ENCODE measurements around the gene KRT13.
A peak's percentile ranks its signal among the peaks of the same experiment; 100 is the strongest.

Gene KRT13

GRCh38 chr17:41531993-41532392 lies 26.6 kb upstream of the KRT13 start:
- H3K27ac ChIP-seq, result no peak overlapping the region
- no peak for TF ChIP-seq ZFX (IDR thresholded peaks at IDR 0.05; ENCODE audit: borderline replicate concordance)
- TF ChIP-seq, protein P1, sequence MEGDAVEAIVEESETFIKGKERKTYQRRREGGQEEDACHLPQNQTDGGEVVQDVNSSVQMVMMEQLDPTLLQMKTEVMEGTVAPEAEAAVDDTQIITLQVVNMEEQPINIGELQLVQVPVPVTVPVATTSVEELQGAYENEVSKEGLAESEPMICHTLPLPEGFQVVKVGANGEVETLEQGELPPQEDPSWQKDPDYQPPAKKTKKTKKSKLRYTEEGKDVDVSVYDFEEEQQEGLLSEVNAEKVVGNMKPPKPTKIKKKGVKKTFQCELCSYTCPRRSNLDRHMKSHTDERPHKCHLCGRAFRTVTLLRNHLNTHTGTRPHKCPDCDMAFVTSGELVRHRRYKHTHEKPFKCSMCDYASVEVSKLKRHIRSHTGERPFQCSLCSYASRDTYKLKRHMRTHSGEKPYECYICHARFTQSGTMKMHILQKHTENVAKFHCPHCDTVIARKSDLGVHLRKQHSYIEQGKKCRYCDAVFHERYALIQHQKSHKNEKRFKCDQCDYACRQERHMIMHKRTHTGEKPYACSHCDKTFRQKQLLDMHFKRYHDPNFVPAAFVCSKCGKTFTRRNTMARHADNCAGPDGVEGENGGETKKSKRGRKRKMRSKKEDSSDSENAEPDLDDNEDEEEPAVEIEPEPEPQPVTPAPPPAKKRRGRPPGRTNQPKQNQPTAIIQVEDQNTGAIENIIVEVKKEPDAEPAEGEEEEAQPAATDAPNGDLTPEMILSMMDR (IDR thresholded peaks at IDR 0.05), result no peak

GRCh38 chr17:41530062-41531048 lies 24.9 kb upstream of the KRT13 start:
- no peak for TF ChIP-seq ZFX (IDR thresholded peaks at IDR 0.05; ENCODE audit: borderline replicate concordance)
- TF ChIP-seq, protein P1 (IDR thresholded peaks at IDR 0.05), result no peak
- H3K27ac ChIP-seq, result peak overlapping the region; percentile 87

- TF ChIP-seq, protein P1 (IDR thresholded peaks at IDR 0.05), result no peak
- TF ChIP-seq ZFX (IDR thresholded peaks at IDR 0.05; ENCODE audit: borderline replicate concordance), result no peak
- peak overlapping the region; percentile 87 for H3K27ac ChIP-seq
Observed at GRCh38 chr17:41529491-41529915, 24.1 kb upstream of the KRT13 start.

GRCh38 chr17:41528959-41529353 lies 23.5 kb upstream of the KRT13 start:
- no peak for TF ChIP-seq ZFX (IDR thresholded peaks at IDR 0.05; ENCODE audit: borderline replicate concordance)
- TF ChIP-seq, protein P1 (IDR thresholded peaks at IDR 0.05), result no peak
- H3K27ac ChIP-seq, result peak overlapping the region; percentile 87

GRCh38 chr17:41527063-41528023 lies 21.9 kb upstream of the KRT13 start:
- no peak for TF ChIP-seq ZFX (IDR thresholded peaks at IDR 0.05; ENCODE audit: borderline replicate concordance)
- TF ChIP-seq, protein P1 (IDR thresholded peaks at IDR 0.05), result peak; percentile 26; the same call in 1 of the 2 replicates
- H3K27ac ChIP-seq, result peak overlapping the region; percentile 87

DNA sequence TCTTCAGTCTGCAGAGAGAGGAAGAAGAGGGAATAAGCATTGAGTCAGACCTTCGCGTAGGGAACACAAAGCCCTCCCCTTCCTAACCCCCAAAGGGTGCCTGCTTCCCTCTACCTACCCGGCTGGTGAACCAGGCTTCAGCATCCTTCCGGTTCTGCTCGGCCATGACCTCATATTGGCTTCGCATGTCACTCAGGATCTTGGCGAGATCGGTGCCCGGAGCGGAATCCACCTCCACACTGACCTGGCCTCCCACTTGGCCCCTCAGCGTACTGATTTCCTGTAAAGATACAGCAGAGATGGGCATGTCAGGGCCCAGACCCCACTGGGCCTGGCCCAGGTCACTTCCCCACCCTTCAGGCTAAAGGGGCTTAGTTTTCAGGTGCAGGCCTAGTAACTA lies 18.8 kb upstream of the KRT13 start:
- peak overlapping the region; percentile 87 for H3K27ac ChIP-seq
- TF ChIP-seq ZFX (IDR thresholded peaks at IDR 0.05; ENCODE audit: borderline replicate concordance), result no peak
- TF ChIP-seq, protein P1 (IDR thresholded peaks at IDR 0.05), result no peak
